ENCODE results near the gene TSPYL1. TPM values are rescaled to one million over a fixed set of nuclear protein-coding genes. Genes with fewer than 3 reads are reported as not detected.
A peak's percentile ranks its signal among the peaks of the same experiment; 100 is the strongest.

Gene TSPYL1
- total and polyA plus RNA-seq, 2 experiments from 2014 or later, result 24.9 to 66.1 TPM

GRCh38 chr6:116248577-116248976 is 31.2 kb downstream of the TSPYL1 start:
- H3F3A ChIP-seq (replicated peaks; ENCODE audit: low read depth), result no peaks in the 10 kb centered on the region
- H3K27me3 ChIP-seq (ENCODE audit: insufficient read depth), result no peaks in the 10 kb centered on the region
- Mint-ChIP-seq H3K9me3 (no peaks in the 10 kb centered on the region), H3K36me3 (ENCODE audit: low read depth) (peaks cover 7% of the 10 kb centered on the region), H3K4me3 (no peak overlapping the region), H3K27ac (peak overlapping the region; percentile 43; the same call in 1 of the 2 replicates), H3K4me1 (peaks cover 32% of the 10 kb centered on the region), H3K27me3 (ENCODE audit: insufficient read depth, low read depth, poor library complexity) (no peaks in the 10 kb centered on the region)
- H3K27ac ChIP-seq (ENCODE audit: low read depth), result no peak overlapping the region
- TF ChIP-seq ZNF114 (CRISPR knock-in tag; IDR thresholded peaks at IDR 0.05), result no peak
- TF ChIP-seq JUNB (IDR thresholded peaks at IDR 0.05; ENCODE audit: unreplicated experiment), result no peak
- H4K20me1 ChIP-seq (replicated peaks; ENCODE audit: insufficient read depth), result no peaks in the 10 kb centered on the region
- no peaks in the 10 kb centered on the region for H3K36me3 ChIP-seq (ENCODE audit: insufficient read depth)
- H3K4me1 ChIP-seq (ENCODE audit: insufficient read depth), result peaks cover 34% of the 10 kb centered on the region
- no peak overlapping the region for H3K4me3 ChIP-seq
- H2AFZ ChIP-seq, result no peak overlapping the region
- DNase-seq (ENCODE audit: low spot score) (no peak), ATAC-seq (no peak)
- H3K4me2 ChIP-seq, result no peak overlapping the region
- H3K9me2 ChIP-seq (ENCODE audit: insufficient read depth), result no peaks in the 10 kb centered on the region
- H3K79me2 ChIP-seq (replicated peaks; ENCODE audit: insufficient read depth), result peaks cover 35% of the 10 kb centered on the region

- Mint-ChIP-seq H3K4me1 (peaks cover 29% of the 10 kb centered on the region), H3K27me3 (ENCODE audit: insufficient read depth, low read depth, poor library complexity) (no peaks in the 10 kb centered on the region), H3K27ac (no peak overlapping the region), H3K4me3 (no peak overlapping the region), H3K9me3 (no peaks in the 10 kb centered on the region), H3K36me3 (ENCODE audit: low read depth) (peaks cover 5% of the 10 kb centered on the region)
- no peak overlapping the region for H2AFZ ChIP-seq
- no peaks in the 10 kb centered on the region for H3F3A ChIP-seq (replicated peaks; ENCODE audit: low read depth)
- ATAC-seq, result no peak
- no peak overlapping the region for H3K27ac ChIP-seq (ENCODE audit: low read depth)
- H3K4me3 ChIP-seq, result no peak overlapping the region
- H3K79me2 ChIP-seq (replicated peaks; ENCODE audit: insufficient read depth), result peaks cover 26% of the 10 kb centered on the region
- no peaks in the 10 kb centered on the region for H3K36me3 ChIP-seq (ENCODE audit: insufficient read depth)
- no peak for DNase-seq (ENCODE audit: low spot score)
- H3K4me1 ChIP-seq (ENCODE audit: insufficient read depth), result peaks cover 24% of the 10 kb centered on the region
- H3K9me2 ChIP-seq (ENCODE audit: insufficient read depth), result no peaks in the 10 kb centered on the region
- no peak overlapping the region for H3K4me2 ChIP-seq
- H4K20me1 ChIP-seq (replicated peaks; ENCODE audit: insufficient read depth), result no peaks in the 10 kb centered on the region
- no peaks in the 10 kb centered on the region for H3K27me3 ChIP-seq (ENCODE audit: insufficient read depth)
- TF ChIP-seq NANOG (IDR thresholded peaks at IDR 0.05; ENCODE audit: borderline replicate concordance) (no peak), CTCF (conservative IDR thresholded peaks at IDR 0.05; ENCODE audit: low read depth in 2 of 2) (no peak), ETS1 (IDR thresholded peaks at IDR 0.05) (no peak), STAT1 (IDR thresholded peaks at IDR 0.05; ENCODE audit: unreplicated experiment) (no peak), POLR2AphosphoS5 (IDR thresholded peaks at IDR 0.05; ENCODE audit: low read depth) (no peak), EZH2phosphoT487 (IDR thresholded peaks at IDR 0.05; ENCODE audit: unreplicated experiment) (no peak), REST (IDR thresholded peaks at IDR 0.05; ENCODE audit: unreplicated experiment) (no peak), ZNF114 (CRISPR knock-in tag; IDR thresholded peaks at IDR 0.05) (no peak), ZNF331 (CRISPR knock-in tag; IDR thresholded peaks at IDR 0.05; ENCODE audit: low read depth) (no peak), EZH2 (IDR thresholded peaks at IDR 0.05; ENCODE audit: low read depth, unreplicated experiment) (no peak), JUNB (IDR thresholded peaks at IDR 0.05; ENCODE audit: unreplicated experiment) (no peak)
Measured at GRCh38 chr6:116247285-116247684, 32.4 kb downstream of the TSPYL1 start.

All from GM23338 (cell line).